GM19239 (cell line): Measurements from ENCODE around the gene MEX3A.
"Not testable (repeated sequence)": the region's sequence is repeated elsewhere in the genome, so short reads cannot be mapped to it uniquely, and the experiment has no call there.

Source experiments
- DNase-seq: peaks from one replicate; pipeline ENCODE4 v3.0.0; 2011; ENCODE audit warnings: low spot score; ENCODE audit not compliant: insufficient read length
- FAIRE-seq: peaks from 2 replicates; lab custom pipeline; 2011; peaks lifted over from hg19 to GRCh38; lab: Jason Lieb, UNC

Gene MEX3A

DNA sequence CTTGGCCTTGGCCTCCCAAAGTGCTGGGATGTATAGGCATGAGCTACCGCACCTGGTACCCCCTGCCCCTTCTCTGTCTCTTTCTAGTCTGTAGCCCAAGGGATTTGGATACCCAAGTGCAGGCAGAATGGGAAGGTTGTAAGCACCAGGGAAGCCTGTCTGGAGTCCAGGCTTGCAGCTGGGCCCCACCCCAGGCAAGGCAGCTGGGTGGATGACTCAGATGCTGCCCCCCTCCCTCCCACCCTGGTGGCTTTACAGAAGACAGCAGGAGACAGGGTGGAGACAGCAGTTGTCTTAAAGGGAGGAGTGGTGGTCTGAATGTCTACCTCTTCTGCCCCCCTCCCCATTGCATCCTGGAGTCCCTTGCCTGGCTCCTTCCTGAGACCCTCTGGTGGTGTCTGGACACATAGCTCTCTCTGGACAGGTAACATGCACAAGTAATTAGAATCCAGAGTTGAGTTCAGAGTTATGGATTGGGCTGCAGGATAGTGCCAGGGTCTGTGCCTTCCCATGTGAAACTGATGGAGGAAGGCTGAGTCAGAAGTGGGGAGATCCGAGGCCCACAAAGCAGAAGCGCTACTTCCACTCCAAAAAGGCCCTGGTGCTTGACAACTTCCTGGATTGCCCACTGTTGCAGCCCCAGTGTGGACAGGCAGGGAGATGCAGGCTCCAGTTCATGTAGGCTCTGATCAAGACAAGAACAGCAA is 37.4 kb upstream of the MEX3A start:
- no peak for DNase-seq
- peak; percentile 47 for FAIRE-seq

DNA sequence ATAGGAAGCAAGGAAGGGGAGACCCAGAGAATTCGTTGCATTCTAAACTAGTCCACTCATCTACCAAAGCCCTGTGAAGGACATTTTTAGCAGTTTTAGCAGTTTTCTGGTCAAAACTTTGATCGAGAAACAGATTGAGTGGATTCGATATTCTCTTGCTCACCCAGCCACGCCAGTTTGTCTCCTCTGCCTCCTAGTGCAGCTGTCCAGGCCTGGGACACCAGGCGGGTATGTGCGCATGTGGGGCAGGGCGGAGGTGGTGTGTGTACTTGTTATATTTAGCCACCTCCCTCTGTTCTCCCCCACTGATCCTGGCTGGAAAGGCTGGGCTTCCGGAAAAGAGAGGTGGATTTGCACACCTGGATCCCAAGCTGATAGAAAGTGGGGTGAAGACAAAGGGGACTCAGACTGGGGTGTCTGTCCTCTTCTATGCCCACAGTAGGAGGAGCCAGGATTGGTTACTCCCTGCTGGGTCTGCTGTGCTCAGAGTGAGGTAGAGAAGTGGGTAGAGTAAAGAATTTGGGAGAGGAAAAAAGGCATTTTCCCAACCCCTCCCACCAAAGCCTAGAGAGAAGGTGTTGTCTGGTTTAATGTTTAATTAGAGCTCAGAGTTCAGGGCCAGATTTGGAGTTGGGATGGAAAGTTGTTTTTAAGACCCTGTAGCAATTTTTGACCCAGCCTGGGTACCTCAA is 36.1 kb upstream of the MEX3A start:
- FAIRE-seq (no peak), DNase-seq (no peak)

- DNase-seq = no peak
- no peak for FAIRE-seq
Measured at GRCh38 chr1:156117414-156118176, 35.3 kb upstream of the MEX3A start.

DNA sequence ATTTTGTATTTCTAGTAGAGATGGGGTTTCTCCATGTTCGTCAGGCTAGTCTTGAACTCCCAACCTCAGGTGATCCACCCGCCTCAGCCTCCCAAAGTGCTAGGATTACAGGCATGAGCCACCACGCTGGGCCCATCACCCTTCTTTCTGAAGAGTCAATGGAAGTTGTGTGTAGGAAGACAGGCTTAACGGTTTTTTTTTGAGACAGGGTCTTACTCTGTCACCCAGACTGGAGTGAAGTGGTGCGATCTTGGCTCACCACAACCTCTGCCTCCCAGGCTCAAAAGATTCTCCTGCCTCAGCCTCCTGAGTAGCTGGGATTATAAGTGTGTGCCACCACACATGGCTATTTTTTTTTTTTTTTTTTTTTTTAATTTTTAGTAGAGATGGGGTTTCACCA is 34.5 kb upstream of the MEX3A start:
- DNase-seq, FAIRE-seq: not testable (repeated sequence)

DNA sequence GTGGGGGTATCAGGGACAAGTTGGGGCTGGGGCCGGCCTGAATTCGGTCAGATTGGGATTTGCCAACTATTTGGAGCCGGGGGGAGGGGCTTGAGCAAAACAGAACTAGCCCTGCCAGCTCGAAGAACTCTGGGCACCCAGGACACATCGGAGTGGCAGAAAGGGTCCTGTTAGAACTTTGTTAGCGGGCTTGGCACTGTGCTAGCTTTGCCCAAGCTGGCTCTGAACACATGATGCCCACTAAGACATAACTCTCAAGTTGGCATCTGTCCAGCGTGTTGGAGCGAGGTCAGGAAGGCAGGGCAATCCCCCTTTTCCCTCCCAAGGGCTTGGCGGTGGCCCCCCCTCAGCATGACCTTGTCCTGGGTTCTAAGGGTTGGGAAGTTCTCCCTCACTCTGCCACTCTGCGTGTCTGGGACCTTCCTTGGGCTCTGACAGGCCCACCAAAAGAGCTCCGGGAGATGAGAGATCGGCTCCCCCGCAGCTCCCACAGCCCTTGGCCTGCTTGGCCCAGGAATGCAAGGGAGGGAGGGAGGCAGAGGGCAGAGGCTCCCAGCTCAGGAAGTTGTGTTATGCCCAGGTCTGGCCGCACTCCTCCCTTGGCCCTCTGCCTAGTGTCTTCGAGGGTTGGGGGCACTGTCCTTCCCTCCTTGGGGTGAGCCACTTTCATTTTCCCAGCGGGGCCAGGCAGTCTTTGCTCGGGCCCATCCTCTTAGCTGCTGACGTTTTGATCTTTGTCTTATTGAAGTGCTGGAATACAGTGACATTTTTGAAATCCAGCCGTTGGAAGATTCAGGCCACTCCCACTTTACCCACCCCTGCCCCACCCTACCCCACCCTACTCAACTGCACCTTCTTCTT is 33.5 kb upstream of the MEX3A start:
- DNase-seq (no peak), FAIRE-seq (no peak)

- FAIRE-seq = no peak
Measured at GRCh38 chr1:156114919-156115513, 32.8 kb upstream of the MEX3A start.

DNA sequence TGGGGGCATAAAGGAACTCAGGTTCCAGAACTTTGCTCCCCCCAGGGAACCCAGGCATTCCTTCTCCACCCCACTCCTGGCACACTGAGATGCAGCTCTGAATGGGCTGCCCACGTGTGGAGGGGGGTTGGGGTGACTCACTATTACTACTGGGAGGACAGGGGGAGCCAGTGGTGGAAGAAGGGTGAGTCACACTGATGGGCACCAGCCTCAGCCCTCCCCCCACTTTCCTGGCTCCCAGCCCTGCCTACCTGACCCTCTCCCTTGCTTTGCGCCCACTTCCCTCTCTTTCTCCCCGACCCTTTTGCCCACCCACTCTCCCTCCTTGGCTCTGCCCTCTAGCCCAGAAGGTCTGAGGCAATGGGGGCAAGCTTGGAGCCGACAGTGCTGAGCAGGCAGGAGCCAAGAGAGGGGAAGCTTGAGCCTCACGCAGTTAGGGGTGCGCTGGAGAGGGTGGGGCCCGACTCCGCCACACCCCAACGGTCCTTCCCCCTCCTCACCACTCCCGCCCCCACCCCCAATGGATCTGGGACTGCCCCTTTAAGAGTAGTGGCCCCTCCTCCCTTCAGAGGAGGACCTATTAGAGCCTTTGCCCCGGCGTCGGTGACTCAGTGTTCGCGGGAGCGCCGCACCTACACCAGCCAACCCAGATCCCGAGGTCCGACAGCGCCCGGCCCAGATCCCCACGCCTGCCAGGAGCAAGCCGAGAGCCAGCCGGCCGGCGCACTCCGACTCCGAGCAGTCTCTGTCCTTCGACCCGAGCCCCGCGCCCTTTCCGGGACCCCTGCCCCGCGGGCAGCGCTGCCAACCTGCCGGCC is 32.0 kb upstream of the MEX3A start, which contains the start of gene LMNA:
TSS of gene LMNA (plus strand) at position 611 of the 818 bp plus-strand sequence. CDS start 208 bp downstream, outside the sequence.
- DNase-seq = peak; percentile 65

More at GRCh38 chr1:156114919-156115513, 32.8 kb upstream of the MEX3A start:
- DNase-seq = no peak

DNA sequence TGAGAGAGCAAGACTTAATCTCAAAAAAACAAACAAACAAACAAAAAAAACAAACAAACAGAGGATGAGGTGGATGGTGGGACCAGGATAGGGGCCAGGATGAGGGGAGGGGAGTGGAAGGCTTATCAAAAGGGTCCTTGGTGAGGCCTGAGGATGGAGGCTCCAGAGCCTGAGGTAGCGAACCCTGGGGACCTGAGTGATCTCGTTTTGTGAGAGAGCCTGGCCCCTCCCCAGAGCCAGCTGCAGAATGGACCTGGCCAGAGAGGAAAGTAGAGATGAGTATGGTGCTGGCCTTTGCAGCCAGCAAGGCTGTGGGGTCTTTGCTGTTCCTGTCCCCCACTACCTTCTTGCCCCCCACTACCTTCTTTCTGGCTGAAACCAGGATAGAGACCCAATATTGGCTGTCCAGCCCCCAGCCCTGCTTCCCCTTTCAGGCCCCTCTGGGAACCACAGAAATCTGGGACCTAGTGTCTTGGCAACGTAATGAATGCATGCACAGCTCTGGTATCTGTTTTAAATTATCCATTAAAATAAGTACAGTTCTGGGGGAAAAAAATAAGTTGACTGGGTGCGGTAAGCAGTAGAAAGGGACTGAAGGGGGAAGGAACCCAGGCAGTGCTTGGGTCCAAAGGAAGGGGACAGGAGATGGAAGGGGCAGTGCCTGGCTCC is 31.2 kb upstream of the MEX3A start:
- FAIRE-seq (no peak), DNase-seq (no peak)

More for the DNA sequence above, 32.0 kb upstream of the MEX3A start, which contains the start of gene LMNA:
- FAIRE-seq = no peak

DNA sequence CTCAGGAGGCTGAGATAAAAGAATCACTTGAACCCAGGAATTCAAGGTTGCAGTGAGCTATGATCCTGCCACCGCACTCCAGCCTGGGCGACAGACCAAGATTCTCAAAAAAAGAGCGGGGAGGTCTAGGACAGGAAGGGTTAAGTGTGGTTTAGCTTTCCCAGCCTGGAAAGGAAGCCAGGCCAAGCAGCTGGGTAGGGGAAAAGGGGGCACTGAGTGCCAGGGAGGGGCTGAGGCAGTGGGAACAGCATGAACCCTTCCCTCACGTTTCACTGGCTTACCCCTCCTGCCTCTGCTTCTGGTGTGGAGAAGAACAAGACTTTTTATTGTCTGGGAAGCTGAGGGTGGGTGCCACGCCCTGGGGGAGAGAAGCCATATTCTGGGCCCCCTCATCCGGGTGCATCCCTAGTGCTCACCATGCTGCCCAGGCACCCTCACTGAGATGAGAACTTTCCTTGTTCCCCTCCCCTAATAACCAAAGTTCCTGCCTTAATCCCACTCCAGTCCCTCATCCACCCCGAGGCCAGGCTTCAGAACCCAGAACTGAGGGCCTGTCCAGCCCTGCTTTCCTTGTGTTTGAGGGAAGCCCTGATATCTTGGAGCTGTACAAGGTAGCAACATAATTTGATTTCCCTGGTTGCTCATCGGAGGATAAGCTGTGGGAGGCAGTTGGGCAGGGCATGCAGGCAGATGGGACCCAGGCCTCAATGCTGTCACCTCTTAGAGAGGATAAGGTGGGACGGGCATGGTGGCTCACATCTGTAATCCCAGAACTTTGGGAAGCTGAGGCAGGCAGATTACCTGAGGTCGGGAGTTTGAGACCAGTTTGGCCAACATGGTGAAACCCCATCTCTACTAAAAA is 30.2 kb upstream of the MEX3A start:
- no peak for DNase-seq
- no peak for FAIRE-seq

DNA sequence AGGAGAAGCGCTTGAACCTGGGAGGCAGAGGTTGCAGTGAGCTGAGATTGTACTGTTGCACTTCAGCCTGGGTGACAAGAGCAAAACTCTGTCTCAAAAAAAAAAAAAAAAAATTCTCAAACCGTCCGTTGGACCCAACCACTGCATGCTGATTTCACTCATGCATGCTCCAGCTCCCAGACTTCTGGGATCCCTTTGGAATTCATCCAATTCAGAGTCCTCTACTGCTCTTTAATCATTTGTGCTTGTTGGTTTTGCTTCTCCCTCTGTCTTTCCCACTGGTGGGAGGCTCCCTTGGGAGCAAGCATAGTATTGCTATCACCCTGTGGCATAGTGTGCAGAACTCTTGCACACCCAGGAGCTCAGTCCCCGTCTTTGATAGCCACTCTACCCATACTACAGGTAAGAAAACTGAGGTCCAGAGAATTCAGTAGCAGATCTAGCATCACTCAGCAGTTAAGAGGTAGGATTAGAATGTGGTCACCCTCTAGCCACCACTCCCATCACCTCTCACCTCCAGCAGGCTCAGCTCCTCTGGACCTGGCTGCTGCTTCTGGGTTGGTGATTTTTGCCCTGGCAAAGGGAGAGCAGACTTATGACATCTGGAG is 29.2 kb upstream of the MEX3A start:
- FAIRE-seq = no peak
- no peak for DNase-seq

- no peak for DNase-seq
- no peak for FAIRE-seq
Measured at GRCh38 chr1:156110252-156110651, 28.0 kb upstream of the MEX3A start.

DNA sequence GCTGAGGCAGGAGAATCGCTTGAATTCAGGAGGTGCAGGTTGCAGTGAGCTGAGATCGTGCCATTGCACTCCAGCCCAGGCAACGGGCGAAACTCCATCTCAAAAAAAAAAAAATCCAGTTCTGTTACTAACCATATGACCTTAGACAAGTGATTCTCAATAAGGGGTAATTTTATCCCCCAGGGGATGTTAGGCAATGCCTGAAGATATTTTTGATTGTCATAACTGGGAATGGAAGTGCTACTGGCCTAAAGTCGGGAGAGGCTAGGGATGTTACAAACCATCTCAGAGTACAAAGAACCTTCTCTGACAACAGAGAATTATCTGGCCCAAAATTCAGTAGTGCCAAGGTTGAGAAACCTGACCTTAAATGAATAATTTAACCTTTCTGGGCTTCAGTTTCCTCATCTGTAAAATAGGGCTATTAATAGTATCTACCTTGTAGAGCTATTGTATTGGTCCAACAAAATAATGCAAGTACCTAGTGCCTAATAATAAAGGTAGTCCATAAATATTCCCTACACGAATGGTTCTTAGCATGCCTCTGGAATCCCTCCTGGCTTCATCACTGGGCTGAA is 26.5 kb upstream of the MEX3A start:
- FAIRE-seq (no peak), DNase-seq (no peak)

- FAIRE-seq (no peak), DNase-seq (no peak)
Measured at GRCh38 chr1:156108057-156108456, 25.8 kb upstream of the MEX3A start.

DNA sequence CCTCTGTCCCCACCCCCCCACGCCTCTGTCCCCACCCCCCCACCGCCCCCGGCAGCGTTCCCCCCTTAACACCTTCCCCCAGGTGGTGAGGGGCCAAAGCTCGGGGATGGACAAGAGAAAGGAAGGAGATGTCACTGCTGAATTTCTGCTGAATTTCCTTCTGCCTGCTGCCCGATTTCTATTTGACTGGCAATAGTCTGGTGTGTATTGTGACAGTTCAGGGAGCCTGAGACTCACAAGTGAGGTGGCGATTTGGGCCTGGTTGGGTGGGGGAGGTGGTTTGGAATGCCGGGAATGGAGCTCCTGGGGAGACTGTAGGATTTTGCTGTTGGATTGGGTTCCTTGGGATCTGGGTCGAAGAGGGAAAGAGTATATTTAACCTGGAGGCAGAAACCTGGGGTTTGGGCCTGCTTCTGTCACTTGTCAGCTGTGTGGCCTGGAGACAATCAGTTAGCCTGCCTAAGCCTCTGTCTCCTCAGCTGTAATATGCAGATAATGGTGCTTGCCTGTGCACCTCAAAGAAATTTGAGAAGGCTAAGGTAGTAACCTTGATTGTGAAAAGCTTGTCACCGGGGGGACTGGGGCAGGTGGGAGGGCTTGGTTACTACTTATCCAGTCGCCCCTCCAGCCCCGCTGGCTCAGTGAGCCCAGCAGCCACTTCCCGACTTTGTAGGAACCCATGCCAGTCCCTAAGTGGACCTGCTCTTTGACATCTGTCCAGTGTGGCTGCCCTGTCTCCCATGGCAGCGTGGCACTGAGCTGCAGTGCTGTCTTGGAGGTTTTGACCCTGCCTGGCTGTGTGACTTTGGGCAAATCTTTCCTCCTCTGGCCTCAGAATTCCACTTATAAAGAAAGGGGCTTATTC is 24.6 kb upstream of the MEX3A start:
- DNase-seq = no peak
- peak; percentile 61 for FAIRE-seq
